HepG2 (cell line): ENCODE measurements around the gene RICTOR. TPM values are rescaled to one million over a fixed set of nuclear protein-coding genes. Genes with fewer than 3 reads are reported as not detected.

Source experiments
- ATAC-seq: fragments of 200-7000 bp; cut with Tn5 transposase; 3 replicates; pipeline ENCODE4 v1.9.1; 2020; ENCODE audit warnings: mild to moderate bottlenecking, moderate library complexity
- BruUV-seq: library from RNA; stranded (reverse); fragments of 400-500 nt; replicated peaks from 2 replicates; lab custom pipeline; 2021; lab: Mats Ljungman, UMichigan
- CTCF ChIA-PET: fragments of 300-600 bp; formaldehyde crosslinking; extraction: SDS; loops from one replicate; lab custom pipeline; 2021; ENCODE audit warnings: low total read pairs, inconsistent platforms, low intra/inter-chr PET ratio; lab: Yijun Ruan, JAX
- POLR2A ChIA-PET: fragments of 350-600 bp; sonication (Branson Sonifier 250); formaldehyde crosslinking; loops from one replicate; lab custom pipeline; 2020; ENCODE audit warnings: antibody characterized with exemption, inconsistent platforms; lab: Yijun Ruan, JAX
- DNase-seq: peaks from one replicate; pipeline ENCODE4 v3.0.0-alpha.2; 2015; ENCODE audit warnings: low spot score
- FAIRE-seq: peaks from 3 replicates; lab custom pipeline; 2011; peaks lifted over from hg19 to GRCh38; lab: Jason Lieb, UNC
- H2AFZ ChIP-seq: one replicate; pipeline ENCODE4 v1.6.1; 2011; ENCODE audit warnings: low read length, inconsistent platforms
- H3K27ac ChIP-seq: fragments of 300-600 bp; 3 replicates; pipeline ENCODE4 v1.8.0; 2011; ENCODE audit warnings: mixed run types, mild to moderate bottlenecking, mixed read lengths, low read length, inconsistent platforms; ENCODE audit not compliant: insufficient read depth; ENCODE audit errors: extremely low read length
- H3K27me3 ChIP-seq, 2 experiments: fragments of 200-600 bp in 1 of 2; 2 replicates in 1 of 2; 3 replicates in 1 of 2; pipeline versions ENCODE4 v1.6.0 to v1.8.0; 2011; ENCODE audit warnings: low read length in 2 of 2, mild to moderate bottlenecking in 2 of 2, moderate library complexity in 2 of 2, inconsistent platforms in 1 of 2; ENCODE audit not compliant: insufficient read depth in 2 of 2, control insufficient read depth in 1 of 2
- H3K36me3 ChIP-seq, 2 experiments: fragments of 200-600 bp in 1 of 2; replicated peaks in 1 of 2; 2 replicates in 1 of 2; 3 replicates in 1 of 2; pipeline versions ENCODE4 v1.5.1 to v1.8.0; 2011; ENCODE audit warnings: low read length in 2 of 2, inconsistent platforms in 1 of 2; ENCODE audit not compliant: insufficient read depth in 2 of 2, control insufficient read depth in 1 of 2
- H3K4me1 ChIP-seq: 2 replicates; pipeline ENCODE4 v1.5.1; 2012; ENCODE audit warnings: low read length, inconsistent platforms; ENCODE audit not compliant: insufficient read depth
- H3K4me2 ChIP-seq: 2 replicates; pipeline ENCODE4 v1.6.0; 2011; ENCODE audit warnings: low read depth, low read length, inconsistent platforms
- H3K4me3 ChIP-seq, 3 experiments: fragments of 200-600 bp in 1 of 3; sonication (generic), shearing (Covaris generic) in 1 of 3; replicated peaks in 1 of 3; 2 replicates each; pipeline ENCODE4 v1.5.1; 2011 to 2016; ENCODE audit warnings: low read length in 3 of 3, inconsistent platforms in 2 of 3, low read depth in 2 of 3, mild to moderate bottlenecking in 2 of 3, control low read depth in 1 of 3, mixed read lengths in 1 of 3; ENCODE audit not compliant: insufficient read depth in 1 of 3
- H3K79me2 ChIP-seq: one replicate; pipeline ENCODE4 v1.6.1; 2011; ENCODE audit warnings: low read length, inconsistent platforms; ENCODE audit not compliant: insufficient read depth
- H3K9ac ChIP-seq: 2 replicates; pipeline ENCODE4 v1.6.0; 2011; ENCODE audit warnings: mild to moderate bottlenecking, low read depth, low read length, inconsistent platforms; ENCODE audit not compliant: insufficient read depth
- H3K9me3 ChIP-seq: 2 replicates; pipeline ENCODE4 v1.5.1; 2012; ENCODE audit warnings: mild to moderate bottlenecking, low read length
- H4K20me1 ChIP-seq: 2 replicates; pipeline ENCODE4 v1.6.0; 2011; ENCODE audit warnings: inconsistent platforms, mild to moderate bottlenecking, low read length, moderate library complexity; ENCODE audit not compliant: insufficient read depth
- E2F2 ChIP-seq: sonication (generic); formaldehyde crosslinking; IDR thresholded peaks from 2 replicates; pipeline ENCODE4 v1.4.0; 2020; ENCODE audit warnings: missing genetic modification reagents, borderline replicate concordance
- MAFF ChIP-seq: IDR thresholded peaks from 2 replicates; pipeline ENCODE4 v1.6.1; 2011; ENCODE audit warnings: low read depth, low read length, improper control_type of control experiment
- MAFK ChIP-seq, 2 experiments: IDR thresholded peaks in 1 of 2; conservative IDR thresholded peaks in 1 of 2; 2 replicates each; pipeline ENCODE4 v1.6.1; 2011; ENCODE audit warnings: improper control_type of control experiment in 2 of 2, low read length in 2 of 2
- NAIF1 ChIP-seq: sonication (generic); formaldehyde crosslinking; IDR thresholded peaks from 2 replicates; pipeline ENCODE4 v1.5.0; 2020; ENCODE audit warnings: mild to moderate bottlenecking, missing genetic modification reagents, borderline replicate concordance
- NFE2L2 ChIP-seq: fragments of 150-350 bp; IDR thresholded peaks from 2 replicates; pipeline ENCODE4 v1.6.1; 2014; ENCODE audit warnings: low read length
- RFX5 ChIP-seq: IDR thresholded peaks from 2 replicates; pipeline ENCODE4 v1.6.1; 2011; ENCODE audit warnings: low read depth, low read length, improper control_type of control experiment
- STAT5B ChIP-seq: sonication (generic); formaldehyde crosslinking; IDR thresholded peaks from 2 replicates; pipeline ENCODE4 v1.4.0; 2020; ENCODE audit warnings: missing genetic modification reagents
- ZNF570 ChIP-seq: sonication (generic); formaldehyde crosslinking; IDR thresholded peaks from 2 replicates; pipeline ENCODE4 v1.4.0; 2020; ENCODE audit warnings: mild to moderate bottlenecking, missing genetic modification reagents, borderline replicate concordance
- WGBS: methylation state at CpG from one replicate; pipeline ENCODE4 v1.1.6; 2017; ENCODE audit warnings: low lambda C conversion rate; 5-methylcytosine and 5-hydroxymethylcytosine counted together
- in situ Hi-C: cut with HindIII; loops from 2 replicates; pipeline ENCODE4 v1.10.0; 2017; ENCODE audit warnings: low pct_unique_long_range_greater_than_20kb; ENCODE audit not compliant: extremely low pct_ligation_motif_present
- intact Hi-C: fragments of 100-400 bp; cut with micrococcal nuclease; formaldehyde crosslinking; loops from one replicate; pipeline ENCODE4 v1.10.0; 2022; ENCODE audit not compliant: unreplicated experiment
- polyA plus RNA-seq, 8 experiments: library from polyadenylated mRNA; depleted of rRNA in 3 of 8; stranded (reverse) in 7 of 8; unstranded in 1 of 8; fragments of >200 nt; fragmentation: Illumina TruSeq in 4 of 8; extraction: Trizol in 4 of 8; gene quantifications; 2 replicates each; pipeline versions ENCODE4 v1.2.1 to v1.2.3, GENCODE V29; 2011 to 2016; ENCODE audit warnings: low read depth in 4 of 8, missing spikeins in 1 of 8, mixed read lengths in 1 of 8; ENCODE audit not compliant: insufficient read depth in 1 of 8
- total RNA-seq, 5 experiments: library from RNA; depleted of rRNA; stranded (reverse); fragments of >200 nt; fragmentation: Illumina TruSeq; extraction: Trizol; gene quantifications; 2 replicates each; pipeline ENCODE4 v1.2.3, GENCODE V29; 2016; ENCODE audit warnings: low read depth in 1 of 5

RICTOR gene
- total and polyA plus RNA-seq, 2 of the 13 experiments (the other 11 are each of a cell fraction or from before 2014, with no cell fraction given), result 10.7 to 15.4 TPM

GRCh38 chr5:39119404-39120051 is 45.3 kb upstream of the RICTOR start:
- 28% methylated on average over 3 of the region's 3 CpGs for WGBS
- Histone ChIP-seq H3K4me3 (no peak overlapping the region), H2AFZ (no peak overlapping the region), H3K27me3 (no peaks in the 10 kb centered on the region), H3K4me2 (no peak overlapping the region), H3K27ac (no peak overlapping the region), H3K9ac (no peak overlapping the region), H3K9me3 (no peaks in the 10 kb centered on the region), H4K20me1 (no peaks in the 10 kb centered on the region), H3K36me3 (no peaks in the 10 kb centered on the region), H3K79me2 (no peaks in the 10 kb centered on the region), H3K4me1 (no peaks in the 10 kb centered on the region)
- POLR2A ChIA-PET, result no interaction called here
- intact Hi-C loops (no loop called here), in situ Hi-C loops (no loop called here)
- CTCF ChIA-PET, result no interaction called here
- no peak for TF ChIP-seq STAT5B
- TF ChIP-seq NAIF1 (CRISPR knock-in tag), result no peak
- no peak for TF ChIP-seq RFX5
- TF ChIP-seq MAFF, result peak; percentile 45; the same call in 1 of the 2 replicates
- no peak for TF ChIP-seq ZNF570 (CRISPR knock-in tag)
- no peak for TF ChIP-seq E2F2
- peak; percentile 1 to 36; a peak in 1 of 4 replicates for TF ChIP-seq MAFK (conservative IDR thresholded peaks at IDR 0.05 in 1 of 2, IDR thresholded peaks at IDR 0.05 in 1 of 2; ENCODE audit: low read length in 2 of 2)
- TF ChIP-seq NFE2L2, result peak; percentile 42; the same call in 1 of the 2 replicates
- ATAC-seq, result no peak
- no peak for FAIRE-seq
- no peak for DNase-seq
- no TSS peak for BruUV-seq
